Adipocyte (in vitro differentiated cells): ENCODE data around the gene FIBP.

Source experiments
- DNase-seq: peaks from one replicate; pipeline ENCODE4 v3.0.0-alpha.2; 2015; ENCODE audit warnings: low read depth
- H3K27me3 ChIP-seq: replicated peaks from 2 replicates; pipeline ENCODE4 v1.7.0; 2013; ENCODE audit warnings: mild to moderate bottlenecking, low read length, moderate library complexity; ENCODE audit not compliant: control insufficient read depth, insufficient read depth
- H3K36me3 ChIP-seq: 2 replicates; pipeline ENCODE4 v1.7.0; 2013; ENCODE audit warnings: low read length, mild to moderate bottlenecking, moderate library complexity; ENCODE audit not compliant: control insufficient read depth, insufficient read depth, severe bottlenecking
- H3K4me1 ChIP-seq: 2 replicates; pipeline ENCODE4 v1.7.0; 2013; ENCODE audit warnings: mild to moderate bottlenecking, low read length, moderate library complexity; ENCODE audit not compliant: control insufficient read depth, insufficient read depth
- H3K4me3 ChIP-seq: 2 replicates; pipeline ENCODE4 v1.7.0; 2013; ENCODE audit warnings: mild to moderate bottlenecking, low read length, moderate library complexity
- H3K9ac ChIP-seq: 2 replicates; pipeline ENCODE4 v1.7.0; 2013; ENCODE audit warnings: mild to moderate bottlenecking, low read length, moderate library complexity
- H3K9me3 ChIP-seq: 2 replicates; pipeline ENCODE4 v1.7.0; 2013; ENCODE audit warnings: mild to moderate bottlenecking, low read length, moderate library complexity; ENCODE audit not compliant: control insufficient read depth

FIBP gene

DNA sequence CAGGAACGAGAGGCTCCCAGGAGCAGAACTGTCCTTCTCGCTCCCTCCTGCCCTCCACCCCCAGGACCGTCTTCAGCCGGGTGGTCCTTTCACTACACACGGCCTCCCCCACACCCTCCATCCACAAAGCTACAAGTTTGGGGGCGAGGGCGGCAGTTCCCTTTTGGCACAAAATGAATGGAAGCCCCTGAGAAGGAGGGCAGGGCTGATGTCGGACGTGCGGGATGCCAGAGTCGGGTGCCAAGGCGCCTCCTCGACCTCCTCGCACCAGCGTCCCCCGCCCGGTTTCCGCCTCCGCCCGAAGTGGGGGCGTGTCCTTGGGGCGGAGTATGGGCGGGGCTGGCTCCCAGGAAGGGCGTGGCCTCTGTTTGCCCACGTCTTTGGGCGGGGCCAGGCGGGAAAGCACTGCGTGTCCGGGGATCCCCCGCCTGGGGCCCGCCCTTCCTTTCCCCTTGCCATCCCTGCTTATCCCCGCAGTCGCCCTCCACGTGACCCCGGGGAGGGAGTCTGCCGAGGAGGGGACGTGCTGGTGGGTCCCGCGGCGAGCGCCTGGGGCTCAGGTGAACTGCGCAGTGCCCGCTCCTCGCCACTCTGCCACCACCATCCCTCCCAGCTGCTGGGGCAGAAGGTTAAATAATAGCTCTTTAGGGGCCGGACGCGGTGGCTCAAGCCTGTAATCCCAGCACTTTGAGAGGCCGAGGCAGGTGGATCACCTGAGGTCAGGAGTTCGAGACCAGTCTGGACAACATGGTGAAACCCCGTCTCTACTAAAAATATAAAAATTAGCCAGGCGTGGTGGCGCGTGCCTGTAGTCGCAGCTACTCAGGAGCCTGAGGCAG, 14.7 kb downstream of the FIBP start:
- H3K27me3 ChIP-seq: no peaks in the 10 kb centered on the region
- H3K4me1 ChIP-seq: peaks cover 21% of the 10 kb centered on the region
- no peaks in the 10 kb centered on the region for H3K9me3 ChIP-seq
- peak overlapping the region; percentile 89 for H3K4me3 ChIP-seq
- H3K36me3 ChIP-seq: peaks cover 16% of the 10 kb centered on the region
- DNase-seq: peak; percentile 99
- peak overlapping the region; percentile 95 for H3K9ac ChIP-seq

DNA sequence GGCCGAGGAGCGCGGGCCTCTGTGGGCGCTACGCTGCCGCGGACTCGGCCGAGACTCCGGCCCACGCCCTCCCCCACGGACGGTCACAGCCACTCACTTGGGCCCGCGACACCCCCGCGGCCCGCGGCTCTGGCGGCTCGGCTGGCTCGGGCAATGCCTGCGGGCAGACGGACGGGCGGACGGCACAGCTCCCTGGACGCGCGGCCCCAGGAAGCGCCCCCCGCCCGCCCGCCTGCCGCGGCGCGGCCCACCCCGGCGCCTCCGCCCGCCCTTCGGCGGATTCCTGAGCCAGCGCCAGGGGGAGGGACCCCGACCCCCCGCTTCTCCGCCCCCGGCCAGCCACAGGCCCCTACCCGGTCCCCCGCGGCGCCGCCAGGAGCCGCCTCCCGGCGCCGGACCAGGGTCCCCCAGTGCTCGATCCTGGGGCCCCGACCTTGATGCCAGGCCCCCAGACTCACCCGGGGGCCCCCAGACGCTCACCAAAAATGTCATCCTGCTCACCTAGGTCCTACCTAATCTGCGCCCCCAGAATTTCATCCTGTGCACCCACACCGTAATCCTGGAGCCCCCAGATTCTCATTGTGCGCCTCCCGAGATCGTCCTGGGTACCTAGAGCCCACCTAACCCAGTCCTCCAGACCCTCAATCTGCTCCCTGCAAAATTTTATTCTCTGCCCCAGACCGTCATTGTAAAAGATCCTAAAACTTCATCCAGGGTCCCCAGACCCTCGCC, 15.5 kb downstream of the FIBP start, which contains the start of gene EFEMP2:
TSS of gene EFEMP2 (minus strand) at position 215 of the 732 bp plus-strand sequence. CDS start 446 bp downstream, outside the sequence.
- no peaks in the 10 kb centered on the region for H3K27me3 ChIP-seq

DNA sequence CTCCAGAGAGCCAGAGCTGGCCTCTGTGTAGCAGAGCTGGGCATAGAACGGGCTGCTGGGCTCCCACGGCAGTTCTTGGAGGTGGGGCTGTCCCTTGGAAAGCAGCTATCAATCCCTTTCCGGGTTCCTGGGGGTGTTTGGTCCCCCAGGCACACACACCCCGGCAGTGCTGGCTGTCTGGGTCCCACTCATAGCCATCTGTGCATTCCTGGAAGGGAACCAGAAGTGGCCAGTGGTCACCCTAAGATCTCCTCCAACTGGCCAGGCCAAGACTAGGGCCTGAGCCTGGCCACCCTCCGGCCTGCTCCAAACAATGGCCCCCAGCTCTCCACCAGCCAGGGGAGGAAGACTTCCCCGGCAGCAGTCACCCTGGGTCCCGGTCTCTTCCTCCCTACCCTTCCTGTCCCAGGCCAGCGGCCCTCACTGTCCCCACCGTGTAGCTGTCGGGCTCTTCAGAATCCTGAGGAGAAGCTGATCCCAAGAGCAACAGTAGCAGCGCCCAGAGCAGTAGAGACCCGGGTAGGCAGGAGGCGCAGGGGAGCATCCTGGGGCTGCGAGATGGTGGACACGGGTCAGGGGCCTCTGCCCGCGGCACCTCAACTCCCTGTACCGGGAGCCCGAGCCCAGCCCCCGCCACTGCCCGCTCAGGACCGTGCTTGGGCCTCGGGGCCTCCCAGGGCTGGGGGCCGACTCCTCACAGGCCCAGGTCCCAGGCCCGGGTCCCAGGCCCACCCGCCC, 16.3 kb downstream of the FIBP start:
- no peaks in the 10 kb centered on the region for H3K27me3 ChIP-seq
- H3K9ac ChIP-seq: peak overlapping the region; percentile 95
- H3K36me3 ChIP-seq: peaks cover 30% of the 10 kb centered on the region
- peak overlapping the region; percentile 86 for H3K4me3 ChIP-seq
- H3K4me1 ChIP-seq: peaks cover 21% of the 10 kb centered on the region
- no peaks in the 10 kb centered on the region for H3K9me3 ChIP-seq
- DNase-seq: peak; percentile 61

More for the DNA sequence above, 15.5 kb downstream of the FIBP start, which contains the start of gene EFEMP2:
- DNase-seq: peak; percentile 78
- Histone ChIP-seq H3K9ac (peak within 1 kb of the TSS; percentile 95), H3K36me3 (peaks cover 24% of the 10 kb centered on the region), H3K4me1 (peaks cover 21% of the 10 kb centered on the region), H3K9me3 (no peaks in the 10 kb centered on the region), H3K4me3 (peak within 1 kb of the TSS; percentile 89)

DNA sequence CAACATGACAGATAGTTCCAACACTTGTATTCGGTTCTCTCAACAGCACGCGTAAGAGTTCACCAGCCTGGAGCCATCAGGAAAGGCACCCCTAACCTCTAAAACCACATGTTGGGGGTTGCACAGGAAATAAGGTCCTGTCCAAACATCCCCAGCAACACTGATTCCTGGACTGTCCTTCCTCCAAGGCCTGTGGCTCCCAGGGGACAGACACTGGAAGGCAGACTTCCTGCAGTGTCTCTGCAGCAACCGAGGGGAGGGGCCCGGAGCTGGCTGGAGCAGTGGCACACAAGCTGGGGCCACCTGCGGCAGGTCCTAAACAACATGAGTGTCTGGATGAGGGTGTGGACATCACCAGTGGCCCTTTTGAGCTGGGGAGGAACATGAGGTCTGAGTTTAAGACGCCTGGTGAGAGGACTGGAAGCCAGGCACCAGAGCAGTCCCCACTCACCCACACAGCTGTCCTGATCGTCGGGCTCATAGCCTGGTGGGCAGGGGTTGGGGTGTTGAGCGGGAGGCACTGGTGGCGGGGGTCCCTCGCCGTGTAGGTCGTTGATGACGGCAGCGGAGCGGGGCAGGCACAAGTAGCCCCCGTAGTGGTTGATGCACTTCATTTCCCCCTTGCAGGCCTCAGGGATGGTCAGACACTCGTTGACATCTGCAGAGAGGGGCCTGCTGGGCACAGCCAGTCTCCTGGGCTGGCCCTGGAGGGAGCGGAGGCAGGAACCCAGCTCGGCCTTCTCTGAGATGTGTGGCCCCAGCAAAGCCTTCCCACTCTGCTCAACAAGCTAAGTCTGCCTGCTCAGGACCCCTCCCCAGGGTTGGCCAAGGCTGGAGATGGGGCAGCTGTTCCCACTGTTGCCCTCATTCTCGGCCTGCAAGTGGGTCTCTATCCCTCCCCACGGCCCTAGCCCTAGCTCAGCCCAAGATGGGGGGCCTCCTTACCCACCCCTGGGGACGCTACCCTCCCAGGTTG, 17.3 kb downstream of the FIBP start:
- DNase-seq: no peak
- peaks cover 39% of the 10 kb centered on the region for H3K36me3 ChIP-seq

DNA sequence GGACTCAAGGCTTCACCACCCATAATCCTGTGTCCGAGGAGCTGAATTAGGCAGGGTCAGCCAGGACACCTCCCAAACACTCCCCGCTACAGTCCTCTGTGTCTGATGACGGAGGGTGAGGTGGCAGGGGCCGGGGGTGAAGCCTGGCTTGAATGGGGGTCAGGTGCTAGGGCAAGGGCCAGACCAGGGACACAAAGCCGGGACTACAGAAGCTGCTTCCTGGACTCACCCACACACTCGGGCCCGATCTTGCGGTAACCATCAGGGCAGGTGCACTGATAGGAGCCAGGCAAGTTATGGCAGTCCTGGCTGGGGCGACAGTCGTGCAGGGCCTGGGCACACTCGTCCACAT, 18.0 kb downstream of the FIBP start:
- Histone ChIP-seq H3K9ac (peak overlapping the region; percentile 95), H3K27me3 (no peaks in the 10 kb centered on the region), H3K4me1 (peaks cover 21% of the 10 kb centered on the region), H3K9me3 (no peaks in the 10 kb centered on the region), H3K4me3 (no peak overlapping the region), H3K36me3 (peaks cover 47% of the 10 kb centered on the region)
- DNase-seq: no peak

More for the DNA sequence above, 17.3 kb downstream of the FIBP start:
- peak overlapping the region; percentile 95 for H3K9ac ChIP-seq
- H3K4me3 ChIP-seq: peak overlapping the region; percentile 86
- peaks cover 21% of the 10 kb centered on the region for H3K4me1 ChIP-seq
- H3K9me3 ChIP-seq: no peaks in the 10 kb centered on the region
- H3K27me3 ChIP-seq: no peaks in the 10 kb centered on the region

DNA sequence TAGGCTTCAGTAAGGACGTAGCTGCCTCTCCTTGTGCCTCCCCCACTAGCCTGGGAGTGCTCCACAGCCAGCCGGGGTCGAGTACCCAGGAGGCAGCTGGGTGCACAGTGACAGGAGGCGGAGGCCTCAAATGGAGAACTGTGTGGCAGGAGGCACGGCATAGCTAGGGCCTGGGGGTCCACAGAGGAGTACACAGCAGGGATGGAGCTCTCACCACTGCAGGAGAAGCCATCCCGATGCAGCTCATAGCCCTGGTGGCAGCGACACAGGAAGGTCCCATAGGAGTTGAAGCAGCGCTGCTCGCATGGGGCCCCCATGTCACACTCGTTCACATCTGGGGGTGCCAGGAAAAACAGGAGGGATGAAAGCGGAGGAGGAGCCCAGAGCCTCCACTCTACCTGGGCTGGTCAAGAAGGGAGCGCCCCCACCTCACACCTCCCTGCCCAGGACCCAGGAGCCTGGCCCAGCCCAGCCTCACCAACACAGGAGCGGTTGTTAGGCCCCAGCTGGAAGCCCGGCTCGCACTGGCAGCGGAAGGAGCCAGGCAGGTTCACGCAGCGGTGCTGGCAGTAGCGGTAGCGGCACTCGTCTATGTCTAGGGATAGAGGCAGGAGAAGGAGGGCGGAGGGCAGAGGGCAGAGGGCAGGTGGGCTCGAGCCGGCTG, 18.5 kb downstream of the FIBP start:
- Histone ChIP-seq H3K36me3 (peaks cover 52% of the 10 kb centered on the region), H3K9ac (peak overlapping the region; percentile 95), H3K27me3 (no peaks in the 10 kb centered on the region), H3K4me1 (peaks cover 21% of the 10 kb centered on the region), H3K4me3 (no peak overlapping the region), H3K9me3 (no peaks in the 10 kb centered on the region)
- no peak for DNase-seq

DNA sequence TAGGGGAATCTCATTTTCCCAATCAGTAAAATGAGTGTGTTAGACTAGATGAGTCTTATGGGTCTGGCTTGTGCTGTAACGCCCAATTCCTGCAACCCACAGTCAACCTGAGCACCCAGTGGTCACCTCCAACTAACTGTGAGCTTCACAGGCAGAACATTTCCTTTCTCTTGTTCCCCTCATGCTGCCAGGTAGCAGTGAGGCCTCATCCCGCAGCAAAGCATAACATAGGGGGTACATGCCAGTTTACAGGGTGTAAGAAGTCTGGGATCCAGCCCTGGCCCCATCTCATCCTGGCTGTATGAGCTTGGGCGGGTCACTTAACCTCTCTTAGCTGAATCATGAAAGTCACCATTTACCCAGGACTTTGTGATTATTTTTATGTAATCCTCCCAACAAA, 19.4 kb downstream of the FIBP start:
- Histone ChIP-seq H3K9ac (peak overlapping the region; percentile 5), H3K4me1 (peaks cover 21% of the 10 kb centered on the region), H3K9me3 (no peaks in the 10 kb centered on the region), H3K36me3 (peaks cover 60% of the 10 kb centered on the region), H3K27me3 (no peaks in the 10 kb centered on the region), H3K4me3 (no peak overlapping the region)
- no peak for DNase-seq

DNA sequence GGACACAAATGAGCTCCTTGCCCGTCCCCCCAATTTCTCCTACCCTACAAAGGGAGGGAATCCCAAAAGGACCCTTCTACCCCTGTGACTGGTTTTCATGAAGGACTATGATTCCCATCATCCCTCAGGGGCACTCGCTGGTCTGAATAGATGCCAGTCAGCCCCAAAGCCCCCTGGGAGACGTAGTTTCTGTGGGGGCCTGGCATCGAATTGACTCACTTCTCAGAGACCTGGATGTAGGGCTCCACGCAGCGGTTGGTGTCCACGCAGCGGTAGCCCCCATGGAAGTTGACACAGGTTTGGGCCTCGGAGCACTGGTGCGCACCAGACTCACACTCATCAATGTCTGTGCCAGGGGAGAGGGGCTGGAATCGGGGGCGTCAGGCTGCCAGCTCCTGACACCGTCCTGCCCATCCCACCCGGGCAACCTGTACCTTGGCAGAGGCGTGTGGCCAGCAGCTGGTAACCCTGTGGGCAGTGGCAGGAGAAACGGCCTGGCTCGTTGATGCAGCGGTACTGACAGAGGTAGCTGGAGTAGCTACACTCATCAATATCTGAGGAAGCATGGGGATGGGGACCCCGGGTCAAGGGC, 20.1 kb downstream of the FIBP start:
- peaks cover 68% of the 10 kb centered on the region for H3K36me3 ChIP-seq
- peaks cover 21% of the 10 kb centered on the region for H3K4me1 ChIP-seq
- H3K9me3 ChIP-seq: no peaks in the 10 kb centered on the region
- no peaks in the 10 kb centered on the region for H3K27me3 ChIP-seq
- no peak overlapping the region for H3K9ac ChIP-seq
- DNase-seq: no peak
- no peak overlapping the region for H3K4me3 ChIP-seq

DNA sequence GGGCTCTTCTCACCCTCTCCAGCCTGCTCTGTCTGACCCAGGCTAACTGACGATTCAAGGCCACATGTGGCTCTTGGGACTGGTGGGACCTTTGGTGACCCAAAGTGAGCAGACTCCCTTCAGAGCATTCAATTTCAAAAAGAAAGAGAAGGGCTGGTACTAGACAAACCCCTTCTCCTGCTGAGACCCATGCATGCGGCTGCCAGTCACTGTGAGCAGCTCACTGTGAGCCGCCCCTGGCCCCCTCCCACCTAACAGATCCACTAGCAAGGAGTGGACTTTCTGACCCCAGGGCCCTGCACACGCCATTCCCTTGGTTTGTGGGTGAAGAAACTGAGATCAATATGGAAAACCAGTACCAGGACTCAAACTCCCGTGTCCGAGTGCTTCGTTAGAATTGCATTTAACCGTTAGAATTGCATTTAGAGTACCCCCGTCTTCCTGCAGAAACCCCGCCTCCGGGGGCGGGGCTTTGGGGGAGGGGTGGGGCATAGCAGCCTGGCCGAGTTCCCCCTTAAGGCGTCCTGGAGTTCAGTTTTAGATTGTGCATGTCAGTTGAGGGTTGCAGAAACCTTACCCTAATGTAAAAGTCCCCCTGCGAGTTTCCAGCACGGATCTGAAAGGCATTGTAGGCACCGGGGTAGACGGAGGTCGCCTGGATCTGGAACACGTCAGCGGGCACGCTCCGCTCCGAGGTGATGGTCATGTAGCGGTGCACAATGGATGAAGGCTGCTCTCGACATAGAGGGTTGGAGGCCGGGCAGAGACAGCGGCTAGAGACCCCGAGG, 20.8 kb downstream of the FIBP start:
- peaks cover 24% of the 10 kb centered on the region for H3K4me1 ChIP-seq
- H3K9me3 ChIP-seq: no peaks in the 10 kb centered on the region
- no peak overlapping the region for H3K9ac ChIP-seq
- H3K36me3 ChIP-seq: peaks cover 75% of the 10 kb centered on the region
- H3K27me3 ChIP-seq: no peaks in the 10 kb centered on the region
- no peak for DNase-seq
- H3K4me3 ChIP-seq: no peak overlapping the region
